SK-N-MC (cell line): Measurements from ENCODE around the gene PGAM2.

Experiments
- EZH2 ChIP-seq: fragments of 200-600 bp; sonication (generic); IDR thresholded peaks from one replicate; pipeline ENCODE4 v1.6.1; 2017; ENCODE audit warnings: antibody characterized with exemption
- FOXP2 ChIP-seq: optimal IDR thresholded peaks from 2 replicates; pipeline ENCODE3; 2011; ENCODE audit warnings: mild to moderate bottlenecking, moderate library complexity; ENCODE audit not compliant: insufficient read depth; ENCODE audit errors: extremely low read length, control extremely low read depth
- POLR2AphosphoS5 ChIP-seq: IDR thresholded peaks from 2 replicates; pipeline ENCODE4 v1.6.1; 2012; ENCODE audit warnings: mild to moderate bottlenecking, low read depth, low read length, borderline replicate concordance

- no peak for TF ChIP-seq EZH2
- TF ChIP-seq POLR2AphosphoS5: no peak
- TF ChIP-seq FOXP2: no peak
These were observed 1.3 kb downstream of the PGAM2 start for GRCh38 chr7:44063894-44064651.
